K562 (cell line): ENCODE data around the gene VWA7. TPM values are rescaled to one million over a fixed set of nuclear protein-coding genes. Genes with fewer than 3 reads are reported as not detected.

Source experiments
- CBFA2T2 ChIP-seq: fragments of 450-650 bp; conservative IDR thresholded peaks from 2 replicates; pipeline ENCODE4 v1.6.1; 2017; ENCODE audit warnings: mild to moderate bottlenecking
- COPS2 ChIP-seq: fragments of 450-650 bp; conservative IDR thresholded peaks from 2 replicates; pipeline ENCODE4 v1.6.1; 2016; ENCODE audit warnings: mild to moderate bottlenecking, moderate library complexity
- PCBP1 ChIP-seq: fragments of 200-400 bp; formaldehyde crosslinking; IDR thresholded peaks from 2 replicates; pipeline ENCODE4 v1.6.1; 2018; ENCODE audit warnings: mild to moderate bottlenecking, low read depth, low read length; ENCODE audit not compliant: poor library complexity, severe bottlenecking
- PYGO2 ChIP-seq: fragments of 450-650 bp; IDR thresholded peaks from 2 replicates; pipeline ENCODE4 v1.6.1; 2016; ENCODE audit warnings: mild to moderate bottlenecking, missing genetic modification characterization, moderate library complexity, missing compliant biosample characterization
- YY1 ChIP-seq, 3 experiments: IDR thresholded peaks; 2 replicates each; pipeline ENCODE4 v1.6.1; 2011; ENCODE audit warnings: low read length in 2 of 3, mild to moderate bottlenecking in 2 of 3, moderate library complexity in 2 of 3, borderline replicate concordance in 1 of 3, control low read depth in 1 of 3, low read depth in 1 of 3; ENCODE audit not compliant: insufficient read depth in 3 of 3, insufficient replicate concordance in 2 of 3, control insufficient read depth in 1 of 3, insufficient read length in 1 of 3; ENCODE audit errors: extremely low read depth in 1 of 3
- ZBTB33 ChIP-seq: sonication (generic); formaldehyde crosslinking; IDR thresholded peaks from 2 replicates; pipeline ENCODE4 v1.8.1; 2023; ENCODE audit warnings: mild to moderate bottlenecking, missing genetic modification reagents
- ZFP1 ChIP-seq: fragments of 450-650 bp; formaldehyde crosslinking; IDR thresholded peaks from 2 replicates; pipeline ENCODE4 v1.4.0; 2020; ENCODE audit warnings: mild to moderate bottlenecking, mixed read lengths
- ZFP30 ChIP-seq: fragments of 250-450 bp; sonication (Bioruptor Pico); IDR thresholded peaks from 2 replicates; pipeline ENCODE4 v1.8.0; 2022; ENCODE audit warnings: moderate library complexity, mild to moderate bottlenecking, inconsistent platforms, borderline replicate concordance
- ZNF217 ChIP-seq: sonication (generic); formaldehyde crosslinking; IDR thresholded peaks from 2 replicates; pipeline ENCODE4 v1.8.0; 2022; ENCODE audit warnings: mild to moderate bottlenecking, missing genetic modification reagents
- ZNF23 ChIP-seq: fragments of 250-450 bp; sonication (Bioruptor Pico); IDR thresholded peaks from 2 replicates; pipeline ENCODE4 v1.4.0; 2020; ENCODE audit warnings: mild to moderate bottlenecking
- ZNF445 ChIP-seq: fragments of 250-450 bp; sonication (Bioruptor Pico); IDR thresholded peaks from 2 replicates; pipeline ENCODE4 v1.4.0; 2020; ENCODE audit warnings: low read depth, mild to moderate bottlenecking, moderate library complexity
- ZSCAN29 ChIP-seq: fragments of 450-650 bp; IDR thresholded peaks from 2 replicates; pipeline ENCODE4 v1.6.1; 2017
- polyA plus RNA-seq, 8 experiments: library from polyadenylated mRNA; depleted of rRNA in 4 of 8; stranded (reverse) in 5 of 8; unstranded in 3 of 8; fragments of >200 nt; fragmentation: Nextera tagmentation in 2 of 8; fragmentation: Illumina TruSeq in 1 of 8; extraction: Ambion mirVana in 2 of 8; extraction: Trizol in 1 of 8; gene quantifications; 2 replicates each; pipeline versions ENCODE4 v1.2.1 to v1.2.3, GENCODE V29; 2011 to 2014; ENCODE audit warnings: inconsistent platforms in 1 of 8, missing spikeins in 1 of 8
- total RNA-seq, 7 experiments: library from RNA; depleted of rRNA in 6 of 7; stranded (reverse); fragments of >200 nt in 6 of 7; fragmentation: Illumina TruSeq in 2 of 7; extraction: Trizol in 2 of 7; gene quantifications; 2 replicates each; pipeline versions ENCODE4 v1.2.1 to v1.2.3, GENCODE V29; 2011 to 2021; ENCODE audit warnings: low replicate concordance in 1 of 7
- TF ChIP-seq, protein P1 (sequence below), 2 experiments: fragments of 200-800 bp in 1 of 2; sonication (Bioruptor generic) in 1 of 2; sonication (generic) in 1 of 2; formaldehyde crosslinking in 1 of 2; IDR thresholded peaks in 1 of 2; conservative IDR thresholded peaks in 1 of 2; 2 replicates each; pipeline versions ENCODE4 v1.5.0 to v1.6.1; 2016 to 2020; ENCODE audit warnings: missing compliant biosample characterization in 1 of 2, missing genetic modification characterization in 1 of 2, missing genetic modification reagents in 1 of 2
- TF ChIP-seq, protein P2 (sequence below): fragments of 450-650 bp; conservative IDR thresholded peaks from 2 replicates; pipeline ENCODE4 v1.6.1; 2016; ENCODE audit warnings: missing genetic modification characterization, low read depth, mild to moderate bottlenecking, control low read depth, missing compliant biosample characterization

The VWA7 gene
- total and polyA plus RNA-seq, 9 of the 15 experiments (the other 6 are each of a cell fraction or from before 2014, with no cell fraction given), result 0.18 to 2.9 (median 0.95) TPM

DNA sequence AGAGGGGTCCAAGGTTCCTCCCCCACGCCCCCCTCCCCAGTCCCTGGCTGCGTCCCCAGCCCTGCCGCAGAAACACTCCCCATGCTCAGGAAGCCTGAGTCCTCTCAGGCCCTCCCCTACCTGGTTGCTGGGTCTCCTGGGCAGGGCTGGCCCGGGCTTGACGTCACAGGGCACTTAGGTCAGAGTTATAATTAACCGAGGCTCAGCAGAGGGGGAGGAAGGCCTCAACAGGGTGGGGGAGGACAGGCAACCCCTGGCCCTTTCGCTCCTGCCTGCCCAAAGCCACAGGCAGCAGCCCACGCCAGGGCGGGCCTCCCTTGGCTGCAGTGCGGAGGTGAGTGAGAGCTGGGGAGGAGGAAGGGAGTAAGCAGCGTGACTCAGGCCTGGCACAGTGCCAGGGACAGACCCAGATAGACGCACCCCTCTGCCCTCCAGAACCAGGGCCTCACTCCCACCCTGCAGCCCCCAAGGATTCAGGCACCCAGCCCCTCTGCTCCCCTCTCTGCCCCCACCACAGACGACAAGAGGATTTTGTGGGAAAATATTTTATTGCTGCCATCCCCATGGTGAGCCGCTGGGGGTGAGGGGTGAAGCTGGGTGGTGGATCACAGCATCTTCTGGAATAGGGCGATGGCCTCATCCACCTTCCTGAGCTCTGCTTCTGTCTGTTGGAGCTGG, at the start of gene VWA7 (continued):
- peak in 1 of 3 experiments; percentile 68 for TF ChIP-seq YY1 (IDR thresholded peaks at IDR 0.05; ENCODE audit: borderline replicate concordance in 1 of 3, control insufficient read depth in 1 of 3, extremely low read depth in 1 of 3, insufficient read depth in 3 of 3, insufficient read length in 1 of 3, insufficient replicate concordance in 2 of 3, low read depth in 1 of 3, low read length in 2 of 3)
- TF ChIP-seq, protein P1, sequence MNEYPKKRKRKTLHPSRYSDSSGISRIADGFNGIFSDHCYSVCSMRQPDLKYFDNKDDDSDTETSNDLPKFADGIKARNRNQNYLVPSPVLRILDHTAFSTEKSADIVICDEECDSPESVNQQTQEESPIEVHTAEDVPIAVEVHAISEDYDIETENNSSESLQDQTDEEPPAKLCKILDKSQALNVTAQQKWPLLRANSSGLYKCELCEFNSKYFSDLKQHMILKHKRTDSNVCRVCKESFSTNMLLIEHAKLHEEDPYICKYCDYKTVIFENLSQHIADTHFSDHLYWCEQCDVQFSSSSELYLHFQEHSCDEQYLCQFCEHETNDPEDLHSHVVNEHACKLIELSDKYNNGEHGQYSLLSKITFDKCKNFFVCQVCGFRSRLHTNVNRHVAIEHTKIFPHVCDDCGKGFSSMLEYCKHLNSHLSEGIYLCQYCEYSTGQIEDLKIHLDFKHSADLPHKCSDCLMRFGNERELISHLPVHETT (CRISPR knock-in tag; conservative IDR thresholded peaks at IDR 0.05 in 1 of 2, IDR thresholded peaks at IDR 0.05 in 1 of 2), result peak in 1 of 2 experiments; percentile 88; a peak in 2 of 4 replicates
- TF ChIP-seq ZFP1 (CRISPR knock-in tag), result no peak
- no peak for TF ChIP-seq ZFP30 (CRISPR knock-in tag)
- TF ChIP-seq ZNF23 (CRISPR knock-in tag), result no peak
- no peak for TF ChIP-seq COPS2
- no peak for TF ChIP-seq ZNF217 (CRISPR knock-in tag)
- TF ChIP-seq PCBP1, result peak; percentile 96
- peak; percentile 67 for TF ChIP-seq CBFA2T2
- TF ChIP-seq, protein P2, sequence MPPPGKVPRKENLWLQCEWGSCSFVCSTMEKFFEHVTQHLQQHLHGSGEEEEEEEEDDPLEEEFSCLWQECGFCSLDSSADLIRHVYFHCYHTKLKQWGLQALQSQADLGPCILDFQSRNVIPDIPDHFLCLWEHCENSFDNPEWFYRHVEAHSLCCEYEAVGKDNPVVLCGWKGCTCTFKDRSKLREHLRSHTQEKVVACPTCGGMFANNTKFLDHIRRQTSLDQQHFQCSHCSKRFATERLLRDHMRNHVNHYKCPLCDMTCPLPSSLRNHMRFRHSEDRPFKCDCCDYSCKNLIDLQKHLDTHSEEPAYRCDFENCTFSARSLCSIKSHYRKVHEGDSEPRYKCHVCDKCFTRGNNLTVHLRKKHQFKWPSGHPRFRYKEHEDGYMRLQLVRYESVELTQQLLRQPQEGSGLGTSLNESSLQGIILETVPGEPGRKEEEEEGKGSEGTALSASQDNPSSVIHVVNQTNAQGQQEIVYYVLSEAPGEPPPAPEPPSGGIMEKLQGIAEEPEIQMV, result no peak
- TF ChIP-seq ZBTB33 (CRISPR knock-in tag), result peak; percentile 92
- TF ChIP-seq ZSCAN29, result peak; percentile 29
- TF ChIP-seq ZNF445 (CRISPR knock-in tag), result no peak; the same call in 1 of the 2 replicates
- peak; percentile 69; the same call in 1 of the 2 replicates for TF ChIP-seq PYGO2 (tag)
